CD8-positive, alpha-beta memory T cell (primary cell): ENCODE results near the gene P2RX6. TPM values are rescaled to one million over a fixed set of nuclear protein-coding genes. Genes with fewer than 3 reads are reported as not detected.
"Not testable (repeated sequence)": the region's sequence is repeated elsewhere in the genome, so short reads cannot be mapped to it uniquely, and the experiment has no call there.

ENCODE experiments used
- CTCF ChIA-PET: fragments of 350-600 bp; sonication (Branson Sonifier 250); formaldehyde crosslinking; loops from one replicate; lab custom pipeline; 2021; ENCODE audit warnings: antibody characterized with exemption; lab: Charles Lee
- POLR2A ChIA-PET: fragments of 350-600 bp; sonication (Branson Sonifier 250); formaldehyde crosslinking; loops from one replicate; lab custom pipeline; 2021; ENCODE audit warnings: antibody characterized with exemption; lab: Charles Lee
- DNase-seq, 5 donors: peaks; one replicate each; pipeline versions ENCODE4 v3.0.0 to v3.0.0-alpha.2; 2020 to 2022; ENCODE audit warnings: mixed read lengths in 1 of 5
- H3K27ac ChIP-seq: one replicate; pipeline ENCODE4 v1.7.0; 2013; ENCODE audit warnings: low read depth, mild to moderate bottlenecking, low read length, moderate library complexity
- H3K27me3 ChIP-seq: 2 replicates; pipeline ENCODE4 v1.7.0; 2013; ENCODE audit warnings: low read length, mild to moderate bottlenecking; ENCODE audit not compliant: insufficient read depth, poor library complexity, severe bottlenecking
- H3K36me3 ChIP-seq: 2 replicates; pipeline ENCODE4 v1.7.0; 2013; ENCODE audit warnings: mild to moderate bottlenecking, low read length, moderate library complexity; ENCODE audit not compliant: insufficient read depth
- H3K4me1 ChIP-seq: 2 replicates; pipeline ENCODE4 v1.7.0; 2013; ENCODE audit warnings: mild to moderate bottlenecking, low read length, moderate library complexity; ENCODE audit not compliant: insufficient read depth
- H3K4me3 ChIP-seq: 2 replicates; pipeline ENCODE4 v1.7.0; 2013; ENCODE audit warnings: mild to moderate bottlenecking, low read length
- H3K9me3 ChIP-seq: 2 replicates; pipeline ENCODE4 v1.7.0; 2013; ENCODE audit warnings: mild to moderate bottlenecking, low read length
- H3K27ac Mint-ChIP-seq, 8 donors: one replicate each; pipeline ENCODE4 v1.8.0; 2020 to 2021; ENCODE audit warnings: mixed read lengths in 8 of 8, mild to moderate bottlenecking in 6 of 8, inconsistent platforms in 3 of 8, moderate library complexity in 3 of 8
- H3K27me3 Mint-ChIP-seq, 2 donors: one replicate each; pipeline ENCODE4 v1.8.0; 2020 to 2021; ENCODE audit warnings: mixed read lengths in 2 of 2, mild to moderate bottlenecking in 1 of 2, moderate library complexity in 1 of 2
- H3K36me3 Mint-ChIP-seq, 3 donors: one replicate each; pipeline ENCODE4 v1.8.0; 2020 to 2021; ENCODE audit warnings: mixed read lengths in 3 of 3, inconsistent platforms in 1 of 3, mild to moderate bottlenecking in 1 of 3
- H3K4me1 Mint-ChIP-seq, 3 donors: one replicate each; pipeline ENCODE4 v1.8.0; 2020 to 2021; ENCODE audit warnings: mixed read lengths in 3 of 3, inconsistent platforms in 1 of 3, mild to moderate bottlenecking in 1 of 3
- H3K4me3 Mint-ChIP-seq, 7 donors: one replicate each; pipeline ENCODE4 v1.8.0; 2020 to 2021; ENCODE audit warnings: mixed read lengths in 7 of 7, mild to moderate bottlenecking in 6 of 7, moderate library complexity in 4 of 7, inconsistent platforms in 2 of 7
- H3K9me3 Mint-ChIP-seq, 5 donors: one replicate each; pipeline ENCODE4 v1.8.0; 2020 to 2022; ENCODE audit warnings: mixed read lengths in 5 of 5, mild to moderate bottlenecking in 3 of 5, moderate library complexity in 2 of 5, inconsistent platforms in 1 of 5
- polyA plus RNA-seq: library from polyadenylated mRNA; unstranded; fragments of 300-500 nt; fragmentation: Illumina TruSeq; gene quantifications from one replicate; pipeline ENCODE4 v1.2.3, GENCODE V29; 2021
- total RNA-seq, 2 experiments: library from RNA; stranded (reverse); gene quantifications; one replicate each; pipeline ENCODE4 v1.2.3, GENCODE V29; 2021

Gene P2RX6
- total and polyA plus RNA-seq, 3 experiments from 2014 or later, result 0.24 to 0.35 (median 0.33) TPM

DNA sequence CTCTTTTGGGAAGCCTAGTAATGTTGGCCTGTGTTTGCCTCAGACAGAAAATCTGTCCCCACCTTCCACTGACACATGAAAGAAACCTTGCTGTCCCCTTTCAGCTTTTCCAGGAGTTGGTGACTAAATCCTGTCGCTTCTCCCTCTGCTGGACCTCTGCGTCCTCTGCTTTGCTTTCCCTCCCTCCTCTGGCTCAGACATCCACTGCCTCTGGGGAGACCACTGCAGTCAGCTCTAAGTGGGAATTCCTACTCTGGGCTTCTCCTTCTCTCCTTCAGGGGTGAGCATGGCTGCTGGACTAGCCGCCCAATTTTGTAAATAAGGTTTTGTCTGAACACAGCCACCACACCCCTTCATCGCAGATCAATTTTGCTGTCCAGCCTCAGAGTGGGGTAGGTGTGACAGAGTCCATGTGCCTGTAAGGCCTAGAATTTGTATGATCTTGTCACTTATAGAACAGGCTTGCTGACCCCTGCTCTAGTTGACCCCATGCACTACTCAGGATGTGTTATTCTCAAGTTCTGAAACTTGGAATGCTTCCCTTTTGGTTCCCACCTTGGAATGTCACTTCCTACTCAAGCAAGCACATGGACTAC lies 53.8 kb downstream of the P2RX6 start:
- H3K4me1 ChIP-seq, result no peaks in the 10 kb centered on the region
- Mint-ChIP-seq H3K4me3 (no peak overlapping the region), H3K4me1 (peaks cover 0 to 6% (median 0%) of the 10 kb centered on the region in 3 donors), H3K36me3 (no peaks in the 10 kb centered on the region), H3K27me3 (peaks cover 5 to 7% of the 10 kb centered on the region in 2 donors), H3K27ac (no peak overlapping the region), H3K9me3 (peaks cover 0 to 3% (median 0%) of the 10 kb centered on the region in 5 donors)
- ChIA-PET CTCF (no interaction called here), POLR2A (no interaction called here)
- no peaks in the 10 kb centered on the region for H3K27me3 ChIP-seq
- H3K27ac ChIP-seq, result no peak overlapping the region
- H3K36me3 ChIP-seq, result no peaks in the 10 kb centered on the region
- no peaks in the 10 kb centered on the region for H3K9me3 ChIP-seq
- DNase-seq, result no peak
- H3K4me3 ChIP-seq, result no peak overlapping the region

DNA sequence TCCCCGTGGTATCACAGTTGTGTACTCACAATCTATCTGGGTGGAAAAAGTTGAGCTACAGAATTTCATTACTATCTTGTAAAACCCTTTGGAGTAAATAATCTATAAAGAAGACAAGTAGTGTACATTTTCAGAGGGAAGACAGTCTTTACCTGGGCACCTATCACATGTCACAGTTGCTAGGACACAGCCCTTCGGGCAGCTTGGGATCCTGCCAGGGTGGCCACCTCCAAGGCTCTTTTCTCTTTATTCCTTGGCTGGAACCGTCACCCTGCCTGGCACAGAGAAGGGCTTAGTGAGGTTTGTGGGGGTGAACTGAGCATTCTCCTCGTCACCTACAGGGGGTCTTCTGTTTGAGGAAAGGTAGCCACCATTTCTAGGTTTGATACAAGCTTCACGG lies 54.4 kb downstream of the P2RX6 start:
- H3K36me3 Mint-ChIP-seq, result no peaks in the 10 kb centered on the region
- POLR2A ChIA-PET, result no interaction called here
- CTCF ChIA-PET, result no interaction called here

DNA sequence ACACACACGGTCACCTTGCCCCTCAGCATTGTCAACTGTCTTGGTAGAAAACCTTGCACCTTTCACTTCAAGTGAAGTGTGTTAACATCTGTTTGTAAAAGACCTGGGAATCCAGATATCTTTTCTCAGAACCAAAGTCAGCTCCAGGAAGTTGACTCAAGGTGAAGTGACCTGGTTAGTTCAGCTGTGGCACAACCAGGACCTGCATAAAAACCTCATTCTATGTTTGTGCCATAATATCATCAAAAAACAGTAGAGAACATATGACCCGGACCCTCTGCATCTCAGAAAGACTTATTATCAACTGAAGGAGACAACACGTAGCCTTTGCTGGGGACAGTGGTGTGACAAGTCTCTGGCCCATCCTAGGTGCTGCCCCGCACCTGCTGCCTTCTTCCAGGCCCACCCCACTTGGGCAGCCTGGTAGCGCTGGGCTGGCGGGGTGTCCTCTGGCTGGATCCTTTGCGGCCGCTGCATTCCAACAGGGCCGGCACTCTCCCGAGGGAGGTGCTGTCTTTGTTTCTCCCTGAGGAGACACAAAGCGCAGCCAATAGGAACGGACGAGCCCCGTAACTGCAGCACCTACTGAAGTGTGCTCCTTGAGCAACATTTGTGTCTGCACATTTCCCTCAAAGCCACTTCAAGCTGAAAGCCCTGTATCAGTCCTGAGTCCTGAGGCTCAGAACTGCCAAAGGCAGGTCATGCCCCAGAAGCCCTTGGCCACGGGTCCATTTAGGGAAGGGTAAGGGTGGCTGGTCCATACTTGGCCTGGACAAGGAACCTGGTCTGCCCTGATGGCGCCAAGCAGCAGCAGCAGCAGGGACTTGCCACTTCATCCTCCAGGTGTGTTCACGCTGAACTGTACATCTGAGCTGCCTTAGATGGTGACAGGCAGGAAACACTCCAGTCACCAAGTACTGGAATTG lies 56.0 kb downstream of the P2RX6 start:
- H3K36me3 ChIP-seq, result no peaks in the 10 kb centered on the region
- H3K9me3 ChIP-seq, result no peaks in the 10 kb centered on the region
- H3K27me3 ChIP-seq, result no peaks in the 10 kb centered on the region
- H3K4me1 Mint-ChIP-seq, result peaks cover 0 to 6% (median 0%) of the 10 kb centered on the region in 3 donors
- peaks cover 6 to 7% of the 10 kb centered on the region in 2 donors for H3K27me3 Mint-ChIP-seq
- H3K27ac ChIP-seq, result no peak overlapping the region
- DNase-seq, result no peak
- ChIA-PET POLR2A (no interaction called here), CTCF (no interaction called here)
- H3K4me3 Mint-ChIP-seq, result no peak overlapping the region
- H3K4me3 ChIP-seq, result no peak overlapping the region
- no peaks in the 10 kb centered on the region for H3K36me3 Mint-ChIP-seq
- H3K4me1 ChIP-seq, result no peaks in the 10 kb centered on the region
- peaks cover 0 to 3% (median 0%) of the 10 kb centered on the region in 5 donors for H3K9me3 Mint-ChIP-seq
- no peak overlapping the region for H3K27ac Mint-ChIP-seq

More for the DNA sequence above, 54.4 kb downstream of the P2RX6 start:
- Histone ChIP-seq H3K27me3 (no peaks in the 10 kb centered on the region), H3K36me3 (no peaks in the 10 kb centered on the region), H3K4me1 (no peaks in the 10 kb centered on the region), H3K4me3 (no peak overlapping the region), H3K27ac (no peak overlapping the region), H3K9me3 (no peaks in the 10 kb centered on the region)
- H3K9me3 Mint-ChIP-seq, result peaks cover 0 to 3% (median 0%) of the 10 kb centered on the region in 5 donors
- no peak overlapping the region for H3K4me3 Mint-ChIP-seq
- H3K4me1 Mint-ChIP-seq, result peaks cover 0 to 6% (median 0%) of the 10 kb centered on the region in 3 donors
- no peak for DNase-seq
- no peak overlapping the region for H3K27ac Mint-ChIP-seq
- H3K27me3 Mint-ChIP-seq, result peaks cover 6 to 7% of the 10 kb centered on the region in 2 donors

DNA sequence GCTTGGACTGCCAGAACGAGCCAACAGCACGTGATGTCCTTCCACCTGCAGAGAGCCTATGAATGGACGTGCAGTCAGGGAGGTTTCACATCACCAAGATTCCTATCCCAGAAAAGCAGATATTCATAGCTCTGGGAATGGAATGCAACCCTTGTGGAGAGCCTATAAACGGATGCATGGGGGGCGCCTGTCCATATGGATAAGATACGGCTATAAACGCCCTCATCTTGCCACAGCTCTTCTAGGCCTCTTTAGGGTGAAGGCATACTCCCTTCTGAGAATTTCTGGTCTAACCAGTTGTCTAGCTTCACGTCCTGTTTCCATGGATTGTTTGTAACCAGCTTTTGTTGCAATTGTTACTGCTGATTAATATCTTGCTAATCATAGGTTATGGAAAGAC lies 56.8 kb downstream of the P2RX6 start:
- CTCF ChIA-PET, H3K4me1 ChIP-seq, H3K36me3 ChIP-seq, H3K27ac Mint-ChIP-seq, H3K27me3 Mint-ChIP-seq, H3K36me3 Mint-ChIP-seq, DNase-seq, POLR2A ChIA-PET, H3K4me3 Mint-ChIP-seq, H3K27me3 ChIP-seq, H3K9me3 Mint-ChIP-seq, H3K9me3 ChIP-seq, H3K4me3 ChIP-seq, H3K4me1 Mint-ChIP-seq, H3K27ac ChIP-seq: not testable (repeated sequence)

DNA sequence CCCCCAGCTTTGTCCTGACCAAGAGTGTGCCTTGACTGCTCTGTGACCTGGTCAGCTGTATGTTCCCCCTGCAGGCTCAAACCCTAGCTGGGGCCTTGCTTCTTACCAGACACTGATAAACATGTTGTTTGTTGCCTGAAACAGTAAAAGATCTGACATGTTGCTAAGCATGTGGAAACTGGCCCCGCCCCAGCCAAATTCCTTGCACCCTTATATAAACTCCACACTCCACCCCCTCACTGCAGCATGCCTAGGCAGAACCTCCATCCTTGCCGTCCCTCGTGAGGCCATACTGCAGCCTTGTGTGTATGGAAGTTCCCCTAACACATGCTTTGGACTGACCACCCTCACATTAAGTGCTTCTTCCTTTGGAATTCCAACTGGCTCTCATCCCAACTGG lies 58.1 kb downstream of the P2RX6 start:
- DNase-seq, result no peak
- Mint-ChIP-seq H3K36me3 (no peaks in the 10 kb centered on the region), H3K27me3 (peaks cover 0 to 3% of the 10 kb centered on the region in 2 donors)

DNA sequence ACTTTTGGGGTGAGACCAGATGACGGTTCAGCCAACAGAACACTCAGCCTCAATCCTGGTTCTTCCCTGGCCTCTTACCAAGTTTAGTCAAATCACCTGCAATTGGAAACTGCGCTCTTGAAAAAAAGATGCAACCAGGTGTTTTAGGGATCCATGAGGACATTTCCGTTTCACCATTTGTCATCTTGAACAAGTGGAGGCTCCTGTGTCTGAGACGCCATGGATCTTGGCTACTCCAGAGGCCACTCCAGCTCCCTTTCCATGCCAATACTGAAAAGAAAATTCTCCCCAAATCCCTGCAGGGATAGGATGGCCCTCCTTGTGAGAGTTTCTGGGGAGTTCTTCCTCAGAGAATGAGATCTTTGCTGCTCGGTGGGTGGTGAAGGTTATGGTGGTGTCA lies 58.5 kb downstream of the P2RX6 start:
- Histone ChIP-seq H3K27ac (no peak overlapping the region), H3K27me3 (no peaks in the 10 kb centered on the region), H3K9me3 (no peaks in the 10 kb centered on the region), H3K36me3 (no peaks in the 10 kb centered on the region), H3K4me1 (no peaks in the 10 kb centered on the region), H3K4me3 (no peak overlapping the region)
- Mint-ChIP-seq H3K4me1 (no peaks in the 10 kb centered on the region), H3K27ac (no peak overlapping the region), H3K36me3 (no peaks in the 10 kb centered on the region), H3K27me3 (peaks cover 0 to 3% of the 10 kb centered on the region in 2 donors), H3K9me3 (peaks cover 0 to 3% (median 0%) of the 10 kb centered on the region in 5 donors), H3K4me3 (no peak overlapping the region)
- POLR2A ChIA-PET, result no interaction called here
- no peak for DNase-seq
- CTCF ChIA-PET, result no interaction called here

More for the DNA sequence above, 58.1 kb downstream of the P2RX6 start:
- Histone ChIP-seq H3K4me3 (no peak overlapping the region), H3K27ac (no peak overlapping the region), H3K27me3 (no peaks in the 10 kb centered on the region), H3K36me3 (no peaks in the 10 kb centered on the region), H3K4me1 (no peaks in the 10 kb centered on the region), H3K9me3 (no peaks in the 10 kb centered on the region)
- no peak overlapping the region for H3K4me3 Mint-ChIP-seq
- H3K27ac Mint-ChIP-seq, result no peak overlapping the region
- ChIA-PET CTCF (no interaction called here), POLR2A (no interaction called here)
- peaks cover 0 to 5% (median 0%) of the 10 kb centered on the region in 3 donors for H3K4me1 Mint-ChIP-seq
- H3K9me3 Mint-ChIP-seq, result peaks cover 0 to 3% (median 0%) of the 10 kb centered on the region in 5 donors

DNA sequence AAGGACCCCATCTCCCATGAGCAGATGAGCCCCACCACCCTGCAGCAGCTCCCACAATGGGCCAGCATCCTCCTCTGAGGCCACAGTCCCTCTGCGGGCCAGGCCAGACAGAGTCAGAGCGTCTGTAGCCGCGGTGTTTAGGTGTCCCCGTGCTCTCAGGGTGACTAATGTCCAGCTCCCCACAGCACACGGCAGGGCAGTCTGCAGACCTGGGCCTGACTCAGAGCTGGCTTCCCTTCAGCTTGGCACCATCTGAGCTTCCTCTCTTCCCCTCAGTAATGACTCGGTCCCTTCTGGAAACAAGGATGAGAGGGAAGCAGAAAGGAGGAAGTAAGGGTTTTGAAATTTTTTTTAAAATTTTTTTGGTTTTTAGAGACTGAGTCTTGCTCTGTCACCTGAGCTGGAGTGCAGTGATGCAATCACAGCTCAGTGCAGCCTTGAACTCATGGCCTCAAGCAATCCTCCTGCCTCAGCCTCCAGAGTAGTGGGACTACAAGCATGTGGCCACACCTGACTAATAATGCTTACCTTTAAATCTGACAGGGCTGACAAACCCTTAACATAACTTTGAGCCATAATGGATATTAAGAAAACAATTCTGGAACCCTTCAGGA lies 59.2 kb downstream of the P2RX6 start:
- POLR2A ChIA-PET, result no interaction called here
- no peaks in the 10 kb centered on the region for H3K4me1 ChIP-seq
- no peak overlapping the region for H3K4me3 ChIP-seq
- DNase-seq, result no peak
- no peak overlapping the region for H3K27ac Mint-ChIP-seq
- H3K27me3 Mint-ChIP-seq, result peaks cover 0 to 3% of the 10 kb centered on the region in 2 donors
- peaks cover 0 to 3% (median 0%) of the 10 kb centered on the region in 5 donors for H3K9me3 Mint-ChIP-seq
- no peaks in the 10 kb centered on the region for H3K9me3 ChIP-seq
- no peaks in the 10 kb centered on the region for H3K4me1 Mint-ChIP-seq
- H3K4me3 Mint-ChIP-seq, result no peak overlapping the region
- no peaks in the 10 kb centered on the region for H3K36me3 Mint-ChIP-seq
- no peaks in the 10 kb centered on the region for H3K36me3 ChIP-seq
- no peak overlapping the region for H3K27ac ChIP-seq
- H3K27me3 ChIP-seq, result no peaks in the 10 kb centered on the region
- CTCF ChIA-PET, result no interaction called here
